Activated naive CD8-positive, alpha-beta T cell treated with anti-CD3 and anti-CD28 coated beads, Interleukin-2, amount 50 U/mL, for 24 hours (primary cell): ENCODE results near the gene INPP4B.

ENCODE experiments used
- ATAC-seq: fragments of 150-1000 bp; cut with Tn5 transposase; one replicate; pipeline ENCODE4 v1.10.0; 2021
- DNase-seq: peaks from one replicate; pipeline ENCODE4 v3.0.0; 2021
- H3K27ac Mint-ChIP-seq: one replicate; pipeline ENCODE4 v1.8.0; 2021; ENCODE audit warnings: mild to moderate bottlenecking, mixed read lengths
- H3K27me3 Mint-ChIP-seq: one replicate; pipeline ENCODE4 v1.8.0; 2021; ENCODE audit warnings: mixed read lengths
- H3K36me3 Mint-ChIP-seq: one replicate; pipeline ENCODE4 v1.8.0; 2021; ENCODE audit warnings: low read depth, mixed read lengths
- H3K4me1 Mint-ChIP-seq: one replicate; pipeline ENCODE4 v1.8.0; 2021; ENCODE audit warnings: mixed read lengths
- H3K4me3 Mint-ChIP-seq: one replicate; pipeline ENCODE4 v1.8.0; 2021; ENCODE audit warnings: mild to moderate bottlenecking, moderate library complexity, mixed read lengths
- H3K9me3 Mint-ChIP-seq: one replicate; pipeline ENCODE4 v1.8.0; 2021; ENCODE audit warnings: mixed read lengths

INPP4B gene

GRCh38 chr4:142354041-142354440, 492.1 kb downstream of the INPP4B start:
- Mint-ChIP-seq H3K27ac (peak overlapping the region; percentile 90), H3K4me1 (peaks cover 95% of the 10 kb centered on the region), H3K36me3 (peaks cover 11% of the 10 kb centered on the region), H3K4me3 (peak overlapping the region; percentile 9), H3K27me3 (no peaks in the 10 kb centered on the region), H3K9me3 (no peaks in the 10 kb centered on the region)
- ATAC-seq (no peak), DNase-seq (no peak)

GRCh38 chr4:142353149-142353738, 492.9 kb downstream of the INPP4B start:
- H3K4me3 Mint-ChIP-seq, result peak overlapping the region; percentile 45
- ATAC-seq (no peak), DNase-seq (no peak)
- peak overlapping the region; percentile 90 for H3K27ac Mint-ChIP-seq
- H3K4me1 Mint-ChIP-seq, result peaks cover 95% of the 10 kb centered on the region
- H3K36me3 Mint-ChIP-seq, result peaks cover 7% of the 10 kb centered on the region
- no peaks in the 10 kb centered on the region for H3K27me3 Mint-ChIP-seq
- no peaks in the 10 kb centered on the region for H3K9me3 Mint-ChIP-seq

- DNase-seq (no peak), ATAC-seq (no peak)
- H3K36me3 Mint-ChIP-seq, result peaks cover 6% of the 10 kb centered on the region
- peaks cover 96% of the 10 kb centered on the region for H3K4me1 Mint-ChIP-seq
- no peaks in the 10 kb centered on the region for H3K27me3 Mint-ChIP-seq
- peak overlapping the region; percentile 75 for H3K27ac Mint-ChIP-seq
- no peaks in the 10 kb centered on the region for H3K9me3 Mint-ChIP-seq
- H3K4me3 Mint-ChIP-seq, result no peak overlapping the region
Measured at GRCh38 chr4:142352712-142353111, 493.4 kb downstream of the INPP4B start.

DNA sequence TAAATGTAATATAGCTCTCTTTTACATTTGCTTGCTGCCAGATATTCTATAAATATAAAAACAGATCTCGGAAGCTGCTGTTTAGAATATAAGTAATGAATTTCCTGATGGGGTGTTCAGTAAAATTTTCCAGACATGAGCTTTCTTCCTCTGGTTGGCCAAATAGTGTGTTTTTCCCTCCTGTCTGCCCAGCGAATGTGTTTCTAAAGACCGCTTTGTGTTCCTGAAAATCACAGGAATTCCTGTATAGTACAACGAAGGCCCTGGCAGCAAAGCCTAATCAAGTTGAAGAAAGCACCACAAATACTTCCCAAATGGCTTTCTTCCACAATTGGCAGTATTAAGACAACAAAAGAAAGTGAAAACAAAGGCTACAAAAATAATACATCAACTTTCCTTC, 494.1 kb downstream of the INPP4B start:
- Mint-ChIP-seq H3K4me1 (peaks cover 94% of the 10 kb centered on the region), H3K9me3 (no peaks in the 10 kb centered on the region), H3K27me3 (no peaks in the 10 kb centered on the region), H3K36me3 (peaks cover 5% of the 10 kb centered on the region), H3K27ac (peak overlapping the region; percentile 75), H3K4me3 (no peak overlapping the region)
- ATAC-seq (no peak), DNase-seq (no peak)

DNA sequence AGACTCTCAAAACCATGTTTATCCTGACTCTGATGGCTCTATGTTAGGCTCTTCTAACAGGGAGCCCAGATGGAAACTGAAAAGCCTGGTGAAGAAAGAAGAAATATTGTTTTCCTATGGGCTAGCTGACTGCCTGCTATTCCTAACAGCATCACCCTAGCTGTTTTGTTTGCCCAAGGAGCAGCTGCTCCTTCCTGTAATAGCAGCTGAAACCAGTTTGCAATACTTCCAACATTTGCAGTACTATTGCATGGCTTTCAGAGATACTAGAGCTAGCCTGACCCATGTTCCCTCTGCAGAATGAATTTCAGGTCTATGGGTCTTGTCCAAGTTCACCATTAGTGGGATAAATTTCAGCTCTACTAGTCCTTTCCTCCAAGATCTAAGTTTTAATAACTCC, 495.2 kb downstream of the INPP4B start:
- ATAC-seq, result no peak
- DNase-seq, result no peak
- peaks cover 93% of the 10 kb centered on the region for H3K4me1 Mint-ChIP-seq
- no peaks in the 10 kb centered on the region for H3K9me3 Mint-ChIP-seq
- H3K27ac Mint-ChIP-seq, result peak overlapping the region; percentile 24
- no peaks in the 10 kb centered on the region for H3K27me3 Mint-ChIP-seq
- H3K36me3 Mint-ChIP-seq, result peaks cover 10% of the 10 kb centered on the region
- H3K4me3 Mint-ChIP-seq, result no peak overlapping the region

DNA sequence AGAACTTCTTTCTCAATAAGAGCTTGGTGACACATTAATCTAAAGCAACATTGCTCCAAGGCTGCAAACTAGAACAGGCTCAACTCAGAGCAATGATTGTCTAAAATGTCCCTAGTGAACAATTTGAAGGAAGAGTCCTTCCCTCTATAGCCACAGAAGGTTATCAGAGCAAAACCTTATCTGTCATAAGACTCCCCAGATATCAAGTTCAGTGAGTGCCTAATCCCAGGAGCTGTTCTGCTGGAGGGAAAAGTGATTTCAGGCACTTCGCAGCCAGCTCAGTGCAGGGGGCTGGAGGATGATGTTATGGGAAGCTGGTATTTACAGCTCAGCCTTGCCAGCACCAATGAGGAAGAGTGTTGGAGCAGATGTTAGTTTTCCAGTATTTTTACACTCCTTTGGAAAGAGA, 497.5 kb downstream of the INPP4B start:
- peak; percentile 13 for ATAC-seq
- Mint-ChIP-seq H3K27me3 (no peaks in the 10 kb centered on the region), H3K36me3 (peaks cover 18% of the 10 kb centered on the region), H3K27ac (no peak overlapping the region), H3K4me1 (peaks cover 79% of the 10 kb centered on the region), H3K9me3 (no peaks in the 10 kb centered on the region), H3K4me3 (no peak overlapping the region)
- DNase-seq, result no peak

DNA sequence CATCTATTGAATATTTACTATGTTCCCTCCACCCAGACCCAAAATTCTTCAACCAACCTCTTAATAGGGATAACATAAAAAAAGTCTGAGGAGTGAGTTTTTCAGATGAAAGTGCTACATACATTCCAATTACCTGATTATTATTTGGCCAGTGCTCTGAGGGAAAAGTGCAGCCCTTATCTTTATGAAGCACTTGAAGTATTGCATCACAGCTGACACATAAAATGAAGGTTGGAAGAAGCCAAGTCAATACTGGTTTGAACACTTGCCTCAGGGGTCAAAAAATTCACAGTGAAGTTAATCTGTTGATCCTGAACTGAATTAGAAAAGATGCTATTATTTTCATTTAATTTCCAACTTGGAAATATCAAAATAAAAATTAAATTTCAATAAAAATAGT, 498.9 kb downstream of the INPP4B start:
- Mint-ChIP-seq H3K4me1 (peaks cover 74% of the 10 kb centered on the region), H3K4me3 (peak overlapping the region; percentile 18), H3K36me3 (peaks cover 20% of the 10 kb centered on the region), H3K9me3 (no peaks in the 10 kb centered on the region), H3K27ac (no peak overlapping the region), H3K27me3 (no peaks in the 10 kb centered on the region)
- ATAC-seq, result no peak
- DNase-seq, result no peak

DNA sequence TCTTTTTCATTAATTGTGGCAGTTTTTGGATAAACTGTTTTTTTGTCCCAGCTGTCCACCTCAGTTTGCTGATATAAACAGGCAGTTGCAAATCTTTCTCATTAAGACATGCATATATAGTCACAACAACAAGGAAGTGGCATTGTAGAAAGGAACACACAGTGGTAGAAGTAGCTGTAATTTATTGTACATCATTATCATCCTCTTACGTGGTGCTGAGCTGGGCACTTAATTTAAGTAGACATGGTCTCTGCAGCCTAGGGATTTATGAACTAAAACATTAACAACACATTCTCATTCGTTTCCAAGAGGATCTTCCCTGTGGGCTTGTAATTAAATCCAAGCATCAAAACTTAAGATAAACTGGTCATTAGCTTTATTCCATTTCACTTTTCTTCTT, 500.2 kb downstream of the INPP4B start:
- H3K27me3 Mint-ChIP-seq, result no peaks in the 10 kb centered on the region
- no peak for DNase-seq
- H3K27ac Mint-ChIP-seq, result peak overlapping the region; percentile 3
- ATAC-seq, result no peak
- peaks cover 18% of the 10 kb centered on the region for H3K36me3 Mint-ChIP-seq
- peaks cover 69% of the 10 kb centered on the region for H3K4me1 Mint-ChIP-seq
- H3K4me3 Mint-ChIP-seq, result no peak overlapping the region
- H3K9me3 Mint-ChIP-seq, result no peaks in the 10 kb centered on the region

GRCh38 chr4:142341268-142341667, 504.8 kb downstream of the INPP4B start:
- H3K4me3 Mint-ChIP-seq, result no peak overlapping the region
- ATAC-seq (peak; percentile 54), DNase-seq (no peak)
- peaks cover 30% of the 10 kb centered on the region for H3K4me1 Mint-ChIP-seq
- no peaks in the 10 kb centered on the region for H3K9me3 Mint-ChIP-seq
- no peak overlapping the region for H3K27ac Mint-ChIP-seq
- no peaks in the 10 kb centered on the region for H3K27me3 Mint-ChIP-seq
- H3K36me3 Mint-ChIP-seq, result peaks cover 25% of the 10 kb centered on the region

DNA sequence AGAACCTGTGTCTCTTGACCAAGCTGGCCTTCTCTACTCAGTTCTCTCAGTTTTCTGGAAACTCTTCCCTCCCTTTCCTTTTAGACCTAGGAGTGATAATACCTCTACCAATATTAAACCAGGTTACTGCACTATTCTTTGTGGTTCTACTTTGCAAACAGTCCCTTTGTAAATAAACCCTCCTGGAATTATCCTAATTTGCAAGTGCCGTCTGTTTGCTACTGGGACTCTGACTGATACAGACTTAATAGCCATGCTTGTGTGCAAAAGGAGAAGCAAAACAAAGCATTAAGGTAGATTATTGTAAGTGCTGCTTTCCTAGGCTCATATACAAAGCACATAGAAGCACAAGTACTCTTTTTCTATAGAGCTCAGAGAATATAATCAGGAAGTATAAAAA, 507.0 kb downstream of the INPP4B start:
- Mint-ChIP-seq H3K9me3 (no peaks in the 10 kb centered on the region), H3K4me1 (peaks cover 17% of the 10 kb centered on the region), H3K27ac (no peak overlapping the region), H3K36me3 (peaks cover 12% of the 10 kb centered on the region), H3K27me3 (no peaks in the 10 kb centered on the region), H3K4me3 (no peak overlapping the region)
- ATAC-seq (no peak), DNase-seq (no peak)

- DNase-seq, result no peak
- Mint-ChIP-seq H3K4me3 (no peak overlapping the region), H3K4me1 (peaks cover 10% of the 10 kb centered on the region), H3K27me3 (no peaks in the 10 kb centered on the region), H3K36me3 (peaks cover 18% of the 10 kb centered on the region), H3K9me3 (no peaks in the 10 kb centered on the region), H3K27ac (no peak overlapping the region)
- no peak for ATAC-seq
Measured at GRCh38 chr4:142336251-142336934, 509.7 kb downstream of the INPP4B start.

GRCh38 chr4:142334931-142335330, 511.2 kb downstream of the INPP4B start:
- no peaks in the 10 kb centered on the region for H3K27me3 Mint-ChIP-seq
- peaks cover 24% of the 10 kb centered on the region for H3K36me3 Mint-ChIP-seq
- H3K4me1 Mint-ChIP-seq, result peaks cover 18% of the 10 kb centered on the region
- no peak overlapping the region for H3K4me3 Mint-ChIP-seq
- ATAC-seq, result no peak
- no peaks in the 10 kb centered on the region for H3K9me3 Mint-ChIP-seq
- H3K27ac Mint-ChIP-seq, result no peak overlapping the region
- DNase-seq, result no peak

GRCh38 chr4:142331646-142332045, 514.5 kb downstream of the INPP4B start:
- H3K27ac Mint-ChIP-seq, result no peak overlapping the region
- peaks cover 29% of the 10 kb centered on the region for H3K36me3 Mint-ChIP-seq
- H3K4me3 Mint-ChIP-seq, result no peak overlapping the region
- DNase-seq (no peak), ATAC-seq (no peak)
- peaks cover 22% of the 10 kb centered on the region for H3K4me1 Mint-ChIP-seq
- H3K9me3 Mint-ChIP-seq, result no peaks in the 10 kb centered on the region
- H3K27me3 Mint-ChIP-seq, result no peaks in the 10 kb centered on the region

DNA sequence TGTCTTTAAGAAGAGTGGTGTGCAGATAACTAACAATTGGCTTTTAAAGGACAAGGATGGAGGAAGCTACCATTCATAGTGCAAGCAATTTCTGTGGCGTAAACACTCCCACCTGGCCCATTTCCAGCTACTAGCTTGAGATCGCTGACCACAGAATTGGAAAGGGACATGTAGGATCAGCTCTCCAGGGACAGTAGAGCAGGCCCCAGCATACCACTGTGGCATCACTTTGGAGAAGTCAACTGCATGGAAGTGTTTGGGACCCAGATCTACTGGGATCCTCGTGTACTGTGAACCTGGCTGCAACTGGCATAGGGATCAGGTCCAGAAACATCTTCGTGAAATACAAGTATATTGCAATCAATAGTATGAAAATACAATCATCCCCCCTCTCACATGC, 515.0 kb downstream of the INPP4B start:
- H3K4me3 Mint-ChIP-seq, result no peak overlapping the region
- peaks cover 25% of the 10 kb centered on the region for H3K4me1 Mint-ChIP-seq
- no peak for DNase-seq
- no peaks in the 10 kb centered on the region for H3K27me3 Mint-ChIP-seq
- no peak overlapping the region for H3K27ac Mint-ChIP-seq
- no peak for ATAC-seq
- peaks cover 31% of the 10 kb centered on the region for H3K36me3 Mint-ChIP-seq
- H3K9me3 Mint-ChIP-seq, result no peaks in the 10 kb centered on the region

DNA sequence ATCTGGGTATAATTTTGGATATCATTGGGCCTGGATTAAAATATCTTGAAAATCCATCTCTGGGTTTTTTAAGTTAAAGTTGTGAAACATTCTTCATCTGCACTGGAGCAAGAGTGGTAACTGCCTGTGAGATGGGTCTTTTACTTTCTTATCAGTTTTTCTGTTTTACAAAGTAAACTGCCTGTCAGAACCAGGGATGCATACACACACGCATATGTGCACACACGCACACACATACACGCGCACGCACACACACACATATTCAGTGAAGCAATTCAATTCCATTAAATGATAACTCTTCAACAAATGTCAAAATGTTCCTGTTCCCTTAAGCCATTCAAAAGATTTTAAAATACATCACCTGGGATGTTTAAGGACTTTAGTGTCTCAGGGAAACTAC, 515.8 kb downstream of the INPP4B start:
- Mint-ChIP-seq H3K4me1 (peaks cover 27% of the 10 kb centered on the region), H3K9me3 (no peaks in the 10 kb centered on the region), H3K27me3 (no peaks in the 10 kb centered on the region), H3K36me3 (peaks cover 33% of the 10 kb centered on the region), H3K4me3 (no peak overlapping the region), H3K27ac (no peak overlapping the region)
- no peak for DNase-seq
- ATAC-seq, result no peak
